ENCODE measurements around the gene MT3.

The MT3 gene

DNA sequence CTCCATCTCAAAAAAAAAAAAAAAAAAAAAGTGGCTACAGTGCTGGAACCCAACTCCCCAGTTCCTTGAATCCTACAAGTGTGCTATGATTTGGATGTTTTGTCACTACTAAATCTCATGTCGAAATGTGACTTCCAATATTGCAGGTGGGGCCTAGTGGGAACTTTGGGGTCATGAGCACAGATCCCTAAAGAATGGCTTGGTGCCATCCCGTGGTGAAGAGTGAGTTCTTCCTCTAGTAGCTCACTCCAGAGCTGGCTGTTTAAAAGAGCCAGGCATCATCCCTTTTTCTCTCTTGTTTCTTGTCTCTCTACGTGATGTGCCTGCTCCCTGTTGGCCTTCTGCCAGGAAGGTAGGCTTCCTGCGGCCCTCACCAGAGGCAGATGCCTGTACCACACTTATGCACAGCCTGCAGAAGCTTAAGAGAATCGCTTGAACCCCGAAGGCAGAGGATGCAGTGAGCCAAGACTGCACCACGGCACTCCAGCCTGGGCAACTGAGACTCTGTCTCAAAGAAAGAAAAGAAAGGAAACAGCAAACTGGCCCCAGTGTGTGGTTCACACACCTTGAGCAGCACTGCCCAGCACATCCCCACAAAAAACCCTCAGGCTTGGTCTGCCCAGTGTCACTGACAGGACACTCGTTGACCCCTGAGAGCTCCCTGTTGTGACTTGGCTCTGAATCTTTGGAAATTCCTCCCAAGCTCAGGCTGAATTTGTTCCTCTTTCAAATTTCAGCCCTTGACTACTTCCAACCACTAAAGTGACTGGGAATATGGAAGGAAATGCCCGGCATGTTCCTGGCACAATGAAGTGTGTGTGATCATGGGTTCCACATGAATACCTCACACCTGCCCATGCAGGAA is 39.4 kb downstream of the MT3 start:
- no peak for DNase-seq

- DNase-seq, result no peak
These were observed 40.2 kb downstream of the MT3 start for GRCh38 chr16:56629531-56629930.

DNA sequence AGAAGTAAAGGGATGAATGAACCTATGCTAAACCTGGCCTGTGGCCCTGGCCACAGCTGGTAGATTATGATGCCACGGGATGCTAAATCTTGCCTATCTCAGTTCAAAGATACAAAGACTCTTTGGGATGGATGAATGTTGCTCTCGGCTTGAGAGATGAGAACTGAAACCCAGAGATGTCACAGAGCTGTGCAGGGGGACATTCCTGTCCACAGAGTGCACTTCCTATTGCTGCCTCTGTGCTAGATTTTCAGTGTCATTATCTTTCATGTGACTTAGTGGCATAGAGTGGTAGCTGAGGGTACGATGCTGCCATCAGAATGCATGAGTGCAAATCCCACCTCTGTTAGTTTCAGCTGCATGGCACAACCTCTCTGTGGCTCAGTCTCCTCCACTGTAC is 40.8 kb downstream of the MT3 start:
- no peak for DNase-seq

- no peak for DNase-seq
These were observed 41.9 kb downstream of the MT3 start for GRCh38 chr16:56631197-56631596.

DNA sequence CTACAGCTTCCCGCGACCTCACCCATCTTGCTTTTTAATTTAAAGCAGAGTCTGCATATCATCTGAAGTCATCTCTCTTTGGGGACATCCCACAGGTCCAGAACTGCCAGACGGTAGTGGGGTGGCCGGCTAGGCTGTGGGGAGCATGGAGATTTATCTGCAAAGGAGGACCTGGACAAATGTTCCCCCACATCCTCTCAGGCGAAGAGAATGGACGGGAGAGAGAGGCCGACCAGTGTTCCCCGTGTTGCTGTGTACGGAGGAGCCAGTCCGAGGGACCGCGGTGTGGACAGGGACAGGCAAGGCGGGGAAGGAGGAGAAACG is 42.5 kb downstream of the MT3 start:
- no peak for DNase-seq

GRCh38 chr16:56632156-56632847 is 43.0 kb downstream of the MT3 start, which contains the start of gene MT1M:
Gene MT1M, plus strand, starts transcription at chr16:56632659. Its CDS starts 73 bp downstream, at chr16:56632732.
- peak in 36 of 51 donors; percentile 28 to 80 (median 60) for DNase-seq

DNA sequence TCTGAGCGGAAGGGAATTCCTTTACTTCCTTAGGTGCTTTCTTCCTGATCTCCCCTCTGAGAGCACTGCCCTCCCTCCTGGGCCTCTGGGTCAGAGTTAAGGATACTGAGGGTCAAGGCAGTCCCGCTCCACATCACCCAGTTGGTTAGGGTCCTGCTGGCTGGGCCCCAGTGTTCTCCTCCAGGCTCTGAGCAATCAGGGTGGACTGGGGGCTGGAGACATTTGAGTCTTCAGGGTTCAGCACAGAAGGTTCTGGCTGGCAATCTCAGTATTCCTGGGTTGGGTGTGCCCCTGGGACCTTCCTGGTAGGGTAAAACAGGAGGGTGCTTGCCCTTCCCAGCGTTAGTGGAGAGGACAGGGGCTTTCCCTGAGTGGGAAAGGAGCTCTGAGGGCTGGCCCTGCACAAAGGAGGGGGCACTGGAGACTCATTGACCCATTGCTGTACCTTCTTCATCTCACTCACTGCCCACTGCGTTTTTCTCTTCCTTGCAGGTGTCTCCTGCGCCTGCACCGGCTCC is 43.6 kb downstream of the MT3 start:
- DNase-seq, result no peak

GRCh38 chr16:56633535-56633934 is 44.2 kb downstream of the MT3 start:
- DNase-seq, result no peak

DNA sequence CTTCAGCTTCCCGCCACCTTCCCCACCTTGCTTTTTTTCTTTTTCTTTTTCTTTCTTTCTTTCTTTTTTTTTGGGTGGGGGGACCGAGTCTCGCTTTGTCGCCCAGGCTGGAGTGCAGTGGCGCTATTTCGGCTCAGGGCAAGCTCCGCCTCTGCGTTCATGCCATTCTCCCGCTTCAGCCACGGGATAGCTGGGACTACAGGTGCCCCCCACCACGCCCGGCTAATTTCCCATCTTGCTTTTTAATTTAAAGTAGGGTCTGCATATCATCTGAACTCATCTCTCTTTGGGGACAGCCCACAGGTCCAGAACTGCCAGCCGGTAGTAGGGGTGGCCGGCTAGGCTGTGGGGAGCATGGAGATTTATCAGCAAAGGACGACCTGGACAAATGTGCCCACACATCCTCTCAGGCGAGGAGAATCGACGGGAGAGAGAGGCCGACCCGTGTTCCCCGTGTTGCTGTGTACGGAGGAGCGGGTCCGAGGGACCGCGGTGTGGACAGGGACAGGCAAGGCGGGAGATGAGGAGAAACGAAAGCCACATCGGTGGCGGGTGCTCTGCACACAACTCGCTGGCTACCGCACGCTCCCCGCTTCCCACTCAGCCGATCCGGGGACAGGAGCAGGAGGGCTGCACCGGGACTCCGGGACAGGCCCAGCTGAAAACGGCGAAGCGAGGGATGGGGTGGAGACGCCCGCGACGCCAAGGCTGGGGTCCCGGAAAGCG is 45.5 kb downstream of the MT3 start:
- no peak for DNase-seq

DNA sequence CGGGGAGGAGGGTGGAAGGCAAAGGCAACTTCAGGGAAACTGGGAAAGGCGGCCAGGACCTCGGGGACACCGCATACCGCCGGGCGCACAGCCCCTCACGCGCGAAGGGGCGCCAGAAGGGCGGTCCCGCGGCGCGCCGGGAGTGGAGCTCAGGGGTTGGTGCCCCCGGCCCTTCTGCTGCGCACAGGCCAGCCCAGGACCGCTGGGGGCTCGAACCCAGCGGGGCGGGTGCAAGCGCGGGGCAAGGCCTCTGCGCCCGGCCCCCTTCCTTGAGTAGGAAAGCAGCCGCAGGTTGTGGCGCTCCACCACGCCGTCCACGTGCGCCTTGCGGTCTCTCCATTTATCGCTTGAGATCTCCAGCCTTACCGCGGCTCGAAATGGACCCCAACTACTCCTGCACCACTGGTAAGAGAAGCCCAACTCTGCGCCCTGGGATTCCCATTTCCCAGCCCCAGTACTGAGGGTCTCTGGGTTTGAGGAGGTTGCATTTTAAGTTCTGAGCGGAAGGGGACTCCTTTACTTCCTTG is 46.2 kb downstream of the MT3 start:
- DNase-seq, result no peak

DNA sequence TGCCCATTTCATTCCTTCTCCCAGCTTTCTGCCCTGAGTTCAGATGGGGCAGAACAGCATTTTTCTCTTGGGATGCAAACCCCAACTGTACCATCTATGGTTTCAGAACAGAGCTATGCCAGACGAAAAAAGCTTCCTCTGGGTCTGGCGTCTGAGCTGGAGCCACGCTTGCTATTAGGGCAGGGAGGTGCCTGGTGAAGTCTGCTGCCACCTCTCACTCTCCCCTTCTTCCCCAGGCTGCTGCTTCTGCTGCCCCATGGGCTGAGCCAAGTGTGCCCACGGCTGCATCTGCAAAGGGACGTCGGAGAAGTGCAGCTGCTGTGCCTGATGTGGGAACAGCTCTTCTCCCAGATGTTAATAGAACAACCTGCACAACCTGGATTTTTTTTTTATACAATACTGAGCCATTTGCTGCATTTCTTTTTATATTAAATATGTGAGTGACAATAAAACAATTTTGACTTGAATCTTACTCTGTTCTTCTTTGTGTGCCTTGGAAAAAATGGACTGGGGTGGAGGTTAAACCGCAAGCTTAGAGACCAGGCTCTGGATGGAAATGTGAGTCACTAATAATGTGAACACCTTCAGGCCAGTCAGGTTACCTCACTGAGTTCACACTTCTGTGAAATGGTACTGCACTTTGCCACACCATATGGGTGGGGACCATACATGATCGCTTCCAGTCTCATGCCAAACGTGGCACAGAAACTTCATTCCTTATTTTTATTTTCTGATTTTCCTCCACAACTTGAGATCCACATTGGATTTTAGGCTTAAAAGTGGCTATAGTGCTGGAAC is 47.5 kb downstream of the MT3 start:
- DNase-seq, result no peak

GRCh38 chr16:56637814-56638750 is 48.8 kb downstream of the MT3 start, which contains the start of gene MT1A:
Gene MT1A, plus strand, starts transcription at chr16:56638666. Its CDS starts 73 bp downstream, at chr16:56638739.
- DNase-seq, result peak in 27 of 51 donors; percentile 9 to 55 (median 40)

DNA sequence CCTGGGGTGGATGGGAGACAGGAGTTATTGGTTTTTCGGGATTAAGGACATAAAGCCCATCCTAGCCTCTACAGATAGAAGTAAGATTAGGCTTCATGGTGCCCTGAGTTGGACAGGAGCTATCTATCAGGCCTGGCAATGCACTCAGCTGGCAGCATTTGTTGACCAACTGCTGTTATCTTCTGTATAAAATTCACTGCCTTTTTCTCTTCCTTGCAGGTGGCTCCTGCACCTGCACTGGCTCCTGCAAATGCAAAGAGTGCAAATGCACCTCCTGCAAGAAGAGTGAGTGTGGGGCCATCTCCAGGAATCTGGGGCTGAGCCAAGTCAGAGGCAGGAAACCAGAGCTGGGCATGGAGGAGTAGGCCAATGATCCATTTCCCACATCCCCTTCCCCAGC is 49.7 kb downstream of the MT3 start:
- no peak for DNase-seq

GRCh38 chr16:56640076-56640475 is 50.7 kb downstream of the MT3 start:
- no peak for DNase-seq
